Measurements from ENCODE around the gene MOV10. TPM values are rescaled to one million over a fixed set of nuclear protein-coding genes. Genes with fewer than 3 reads are reported as not detected.

MOV10 gene
- polyA plus RNA-seq, 1 of the 3 experiments (the other 2 are of a cell fraction): 87.4 TPM

DNA sequence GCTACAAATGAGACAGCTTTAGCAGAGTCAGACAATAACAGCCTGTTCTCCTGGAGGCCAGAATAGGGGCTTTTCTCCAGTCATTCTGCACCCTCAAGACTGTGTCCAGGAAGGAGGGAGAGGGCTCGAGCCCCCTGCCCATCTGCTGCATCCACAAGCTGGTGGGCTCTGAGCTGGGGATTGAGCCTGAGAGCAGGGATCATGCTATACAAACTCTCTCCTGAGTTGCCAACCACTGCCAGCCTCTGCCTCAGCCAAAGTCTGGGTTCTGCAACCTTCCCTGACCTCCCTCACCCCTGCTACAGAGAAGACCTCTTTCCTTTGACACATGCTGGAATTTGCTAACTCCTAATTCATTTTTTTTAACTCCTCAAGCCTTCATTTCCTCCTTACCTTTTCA, 55.5 kb downstream of the MOV10 start:
- Histone ChIP-seq H3K9me2 (no peaks in the 10 kb centered on the region), H3K36me3 (replicated peaks in 1 of 2; ENCODE audit: control insufficient read depth in 1 of 2, insufficient read depth in 2 of 2, low read length in 1 of 2) (no peaks in the 10 kb centered on the region), H3F3A (replicated peaks; ENCODE audit: insufficient read depth) (no peaks in the 10 kb centered on the region), H3K79me2 (ENCODE audit: insufficient read depth) (no peaks in the 10 kb centered on the region), H4K20me1 (ENCODE audit: insufficient read depth) (no peaks in the 10 kb centered on the region), H3K4me3 (ENCODE audit: low read depth in 2 of 2, low read length in 1 of 2) (no peak overlapping the region), H3K9ac (no peak overlapping the region), H2AFZ (ENCODE audit: low read depth) (no peak overlapping the region), H3K27ac (ENCODE audit: low read depth in 2 of 2, low read length in 1 of 2) (no peak overlapping the region), H3K4me2 (no peak overlapping the region), H3K4me1 (ENCODE audit: control insufficient read depth in 1 of 2, insufficient read depth in 2 of 2, low read depth in 1 of 2, low read length in 1 of 2) (no peaks in the 10 kb centered on the region), H3K27me3 (ENCODE audit: insufficient read depth) (no peaks in the 10 kb centered on the region), H3K9me3 (no peaks in the 10 kb centered on the region)
- WGBS (ENCODE audit: low lambda C conversion rate): 55% methylated on average over 1 of the region's 1 CpG
- POLR2A ChIA-PET: interaction anchor here (0.7 kb wide), 1 partner anchor 10 kb away, joined by 3 read pairs; no protein-coding TSS in a partner anchor
- TF ChIP-seq, protein P1, sequence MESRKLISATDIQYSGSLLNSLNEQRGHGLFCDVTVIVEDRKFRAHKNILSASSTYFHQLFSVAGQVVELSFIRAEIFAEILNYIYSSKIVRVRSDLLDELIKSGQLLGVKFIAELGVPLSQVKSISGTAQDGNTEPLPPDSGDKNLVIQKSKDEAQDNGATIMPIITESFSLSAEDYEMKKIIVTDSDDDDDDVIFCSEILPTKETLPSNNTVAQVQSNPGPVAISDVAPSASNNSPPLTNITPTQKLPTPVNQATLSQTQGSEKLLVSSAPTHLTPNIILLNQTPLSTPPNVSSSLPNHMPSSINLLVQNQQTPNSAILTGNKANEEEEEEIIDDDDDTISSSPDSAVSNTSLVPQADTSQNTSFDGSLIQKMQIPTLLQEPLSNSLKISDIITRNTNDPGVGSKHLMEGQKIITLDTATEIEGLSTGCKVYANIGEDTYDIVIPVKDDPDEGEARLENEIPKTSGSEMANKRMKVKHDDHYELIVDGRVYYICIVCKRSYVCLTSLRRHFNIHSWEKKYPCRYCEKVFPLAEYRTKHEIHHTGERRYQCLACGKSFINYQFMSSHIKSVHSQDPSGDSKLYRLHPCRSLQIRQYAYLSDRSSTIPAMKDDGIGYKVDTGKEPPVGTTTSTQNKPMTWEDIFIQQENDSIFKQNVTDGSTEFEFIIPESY (IDR thresholded peaks at IDR 0.05; ENCODE audit: borderline replicate concordance, low read depth): no peak
- TF ChIP-seq, protein P2, sequence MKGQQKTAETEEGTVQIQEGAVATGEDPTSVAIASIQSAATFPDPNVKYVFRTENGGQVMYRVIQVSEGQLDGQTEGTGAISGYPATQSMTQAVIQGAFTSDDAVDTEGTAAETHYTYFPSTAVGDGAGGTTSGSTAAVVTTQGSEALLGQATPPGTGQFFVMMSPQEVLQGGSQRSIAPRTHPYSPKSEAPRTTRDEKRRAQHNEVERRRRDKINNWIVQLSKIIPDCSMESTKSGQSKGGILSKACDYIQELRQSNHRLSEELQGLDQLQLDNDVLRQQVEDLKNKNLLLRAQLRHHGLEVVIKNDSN (IDR thresholded peaks at IDR 0.05; ENCODE audit: borderline replicate concordance, low read depth): no peak
- TF ChIP-seq TAF1 (IDR thresholded peaks at IDR 0.05; ENCODE audit: borderline replicate concordance, low read depth, low read length) (no peak), GATA2 (CRISPR knock-in tag; IDR thresholded peaks at IDR 0.05) (no peak), ELF1 (IDR thresholded peaks at IDR 0.05) (no peak), TCF12 (IDR thresholded peaks at IDR 0.05) (no peak)
- TF ChIP-seq, protein P3, sequence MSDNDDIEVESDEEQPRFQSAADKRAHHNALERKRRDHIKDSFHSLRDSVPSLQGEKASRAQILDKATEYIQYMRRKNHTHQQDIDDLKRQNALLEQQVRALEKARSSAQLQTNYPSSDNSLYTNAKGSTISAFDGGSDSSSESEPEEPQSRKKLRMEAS (IDR thresholded peaks at IDR 0.05; ENCODE audit: low read depth): no peak
- TF ChIP-seq, protein P4, sequence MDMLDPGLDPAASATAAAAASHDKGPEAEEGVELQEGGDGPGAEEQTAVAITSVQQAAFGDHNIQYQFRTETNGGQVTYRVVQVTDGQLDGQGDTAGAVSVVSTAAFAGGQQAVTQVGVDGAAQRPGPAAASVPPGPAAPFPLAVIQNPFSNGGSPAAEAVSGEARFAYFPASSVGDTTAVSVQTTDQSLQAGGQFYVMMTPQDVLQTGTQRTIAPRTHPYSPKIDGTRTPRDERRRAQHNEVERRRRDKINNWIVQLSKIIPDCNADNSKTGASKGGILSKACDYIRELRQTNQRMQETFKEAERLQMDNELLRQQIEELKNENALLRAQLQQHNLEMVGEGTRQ (IDR thresholded peaks at IDR 0.05; ENCODE audit: borderline replicate concordance, low read depth, low read length): no peak
- CTCF ChIA-PET: interaction anchor here (0.8 to 2.6 kb wide), 8 partner anchors 9 to 205 kb away, joined by 3 to 17 read pairs (median 4); partner anchors contain the start of gene PPM1J
- no peak for DNase-seq

DNA sequence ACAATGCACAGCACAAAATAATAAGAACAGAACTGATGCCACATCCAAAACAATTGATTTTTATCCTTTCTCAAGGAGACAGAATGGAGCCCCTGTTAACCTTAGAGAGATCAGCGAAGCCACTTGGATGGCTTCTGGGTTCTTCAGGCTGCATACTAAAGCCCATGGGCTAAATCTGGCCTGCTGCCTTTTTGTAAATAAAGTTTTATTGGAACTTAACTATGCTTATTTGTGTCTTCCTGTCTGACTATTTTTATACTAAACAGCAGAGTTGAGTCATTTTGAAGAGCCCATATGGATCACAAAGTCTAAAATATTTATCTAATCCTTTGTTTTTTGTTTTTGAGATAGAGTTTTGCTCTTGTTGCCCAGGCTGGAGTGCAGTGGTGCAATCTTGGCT, 57.0 kb downstream of the MOV10 start:
- Histone ChIP-seq H3F3A (replicated peaks; ENCODE audit: insufficient read depth) (peaks cover 8% of the 10 kb centered on the region), H3K27ac (ENCODE audit: low read depth in 2 of 2, low read length in 1 of 2) (no peak overlapping the region), H3K4me2 (no peak overlapping the region), H3K4me3 (ENCODE audit: low read depth in 2 of 2, low read length in 1 of 2) (no peak overlapping the region), H3K79me2 (ENCODE audit: insufficient read depth) (no peaks in the 10 kb centered on the region), H4K20me1 (ENCODE audit: insufficient read depth) (no peaks in the 10 kb centered on the region), H2AFZ (ENCODE audit: low read depth) (no peak overlapping the region), H3K4me1 (ENCODE audit: control insufficient read depth in 1 of 2, insufficient read depth in 2 of 2, low read depth in 1 of 2, low read length in 1 of 2) (no peaks in the 10 kb centered on the region), H3K36me3 (replicated peaks in 1 of 2; ENCODE audit: control insufficient read depth in 1 of 2, insufficient read depth in 2 of 2, low read length in 1 of 2) (no peaks in the 10 kb centered on the region), H3K27me3 (ENCODE audit: insufficient read depth) (no peaks in the 10 kb centered on the region), H3K9me3 (no peaks in the 10 kb centered on the region), H3K9ac (no peak overlapping the region), H3K9me2 (no peaks in the 10 kb centered on the region)
- POLR2A ChIA-PET: no interaction called here
- DNase-seq: no peak
- TF ChIP-seq POLR2AphosphoS5 (IDR thresholded peaks at IDR 0.05; ENCODE audit: low read depth, low read length) (no peak), RFX5 (IDR thresholded peaks at IDR 0.05; ENCODE audit: low read length) (no peak), FOXM1 (IDR thresholded peaks at IDR 0.05; ENCODE audit: low read depth) (no peak), MXI1 (IDR thresholded peaks at IDR 0.05; ENCODE audit: low read depth, low read length) (no peak), RCOR1 (IDR thresholded peaks at IDR 0.05; ENCODE audit: low read length) (no peak), MEF2A (IDR thresholded peaks at IDR 0.05; ENCODE audit: borderline replicate concordance, low read depth) (no peak), NRF1 (IDR thresholded peaks at IDR 0.05; ENCODE audit: low read depth, low read length) (no peak), JUND (IDR thresholded peaks at IDR 0.05) (no peak), NFIC (IDR thresholded peaks at IDR 0.05; ENCODE audit: borderline replicate concordance) (no peak), TAF1 (IDR thresholded peaks at IDR 0.05; ENCODE audit: borderline replicate concordance, low read depth, low read length) (no peak), FOSL2 (IDR thresholded peaks at IDR 0.05; ENCODE audit: borderline replicate concordance, low read depth) (no peak), TEAD4 (IDR thresholded peaks at IDR 0.05; ENCODE audit: borderline replicate concordance, insufficient read depth) (no peak), SMC3 (IDR thresholded peaks at IDR 0.05; ENCODE audit: low read depth, low read length) (no peak), GABPA (IDR thresholded peaks at IDR 0.05; ENCODE audit: low read depth) (no peak)
- TF ChIP-seq, protein P5, sequence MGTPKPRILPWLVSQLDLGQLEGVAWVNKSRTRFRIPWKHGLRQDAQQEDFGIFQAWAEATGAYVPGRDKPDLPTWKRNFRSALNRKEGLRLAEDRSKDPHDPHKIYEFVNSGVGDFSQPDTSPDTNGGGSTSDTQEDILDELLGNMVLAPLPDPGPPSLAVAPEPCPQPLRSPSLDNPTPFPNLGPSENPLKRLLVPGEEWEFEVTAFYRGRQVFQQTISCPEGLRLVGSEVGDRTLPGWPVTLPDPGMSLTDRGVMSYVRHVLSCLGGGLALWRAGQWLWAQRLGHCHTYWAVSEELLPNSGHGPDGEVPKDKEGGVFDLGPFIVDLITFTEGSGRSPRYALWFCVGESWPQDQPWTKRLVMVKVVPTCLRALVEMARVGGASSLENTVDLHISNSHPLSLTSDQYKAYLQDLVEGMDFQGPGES (IDR thresholded peaks at IDR 0.05; ENCODE audit: low read depth, low read length): no peak
- TF ChIP-seq, protein P3 (IDR thresholded peaks at IDR 0.05; ENCODE audit: low read depth): no peak
- 92% methylated on average over 1 of the region's 1 CpG for WGBS (ENCODE audit: low lambda C conversion rate)
- CTCF ChIA-PET: interaction anchor here (1.2 to 2.6 kb wide), 3 partner anchors 13 to 72 kb away, joined by 7 to 17 read pairs (median 15); partner anchors contain the start of gene PPM1J
